ENCODE results near the gene HOOK1. TPM values are rescaled to one million over a fixed set of nuclear protein-coding genes. Genes with fewer than 3 reads are reported as not detected.

The HOOK1 gene
- total RNA-seq, 1 experiment from 2014 or later = 42.0 TPM

- no peak overlapping the region for H2BK15ac ChIP-seq (ENCODE audit: low read depth, low read length)
- Mint-ChIP-seq H3K9me3 (no peaks in the 10 kb centered on the region), H3K27ac (no peak overlapping the region), H3K4me3 (no peak overlapping the region; a peak in 1 of 5 replicates), H3K4me1 (no peaks in the 10 kb centered on the region), H3K36me3 (ENCODE audit: insufficient read depth in 1 of 3, low read depth in 3 of 3) (peaks cover 12 to 54% (median 38%) of the 10 kb centered on the region in 3 experiments; a peak in 6 of 7 replicates), H3K27me3 (ENCODE audit: low read depth) (no peaks in the 10 kb centered on the region)
- no peaks in the 10 kb centered on the region for H3K79me2 ChIP-seq (ENCODE audit: insufficient read depth, low read length)
- H3K4me1 ChIP-seq (ENCODE audit: insufficient read depth, low read length) = no peaks in the 10 kb centered on the region
- WGBS (ENCODE audit: extremely low coverage, insufficient read length, low lambda C conversion rate) = no CpG with 5 or more reads among the region's 2 CpGs
- DNase-seq = no peak
- no peak overlapping the region for H3K14ac ChIP-seq (ENCODE audit: insufficient read depth, low read length)
- no peaks in the 10 kb centered on the region for H4K20me1 ChIP-seq (ENCODE audit: control insufficient read depth, insufficient read depth, insufficient read length)
- no peaks in the 10 kb centered on the region for H3K9me3 ChIP-seq (ENCODE audit: control insufficient read depth, low read depth, low read length)
- no peak overlapping the region for H4K91ac ChIP-seq (ENCODE audit: insufficient read length, low read depth, low read length)
- TF ChIP-seq CTCF (conservative IDR thresholded peaks at IDR 0.05) = no peak
- no peak overlapping the region for H2BK20ac ChIP-seq (ENCODE audit: low read depth, low read length, poor library complexity, severe bottlenecking)
- H3K4ac ChIP-seq (ENCODE audit: low read depth, low read length) = no peak overlapping the region
- no peak overlapping the region for H3K23ac ChIP-seq (ENCODE audit: insufficient read length, low read depth, low read length)
- H4K5ac ChIP-seq (ENCODE audit: insufficient read length, low read depth, low read length) = no peak overlapping the region
- H3K9ac ChIP-seq (ENCODE audit: extremely low read depth, insufficient read length, low read length) = no peak overlapping the region
- no peak overlapping the region for H3T11ph ChIP-seq (ENCODE audit: low read length)
- no peak overlapping the region for H2AK5ac ChIP-seq (ENCODE audit: insufficient read length, low read length)
- H4K8ac ChIP-seq (replicated peaks; ENCODE audit: insufficient read length, low read depth, low read length) = no peak overlapping the region
- no peaks in the 10 kb centered on the region for H3K23me2 ChIP-seq (ENCODE audit: insufficient read length, low read depth, low read length, poor library complexity, severe bottlenecking)
- no peak overlapping the region for H2BK120ac ChIP-seq (ENCODE audit: low read depth, low read length, poor library complexity, severe bottlenecking)
- H3K27ac ChIP-seq (ENCODE audit: insufficient read length, low read depth, low read length) = no peak overlapping the region
- no peak overlapping the region for H2BK5ac ChIP-seq (ENCODE audit: insufficient read length, low read length)
- H3K56ac ChIP-seq (ENCODE audit: insufficient read length, low read depth, low read length) = no peak overlapping the region
- H2BK12ac ChIP-seq (ENCODE audit: insufficient read length, low read depth, low read length) = no peak overlapping the region
- no peak overlapping the region for H2AFZ ChIP-seq (ENCODE audit: low read length)
- no peaks in the 10 kb centered on the region for H3K79me1 ChIP-seq (ENCODE audit: insufficient read depth, low read depth, low read length, poor library complexity, severe bottlenecking)
- no peaks in the 10 kb centered on the region for H3K27me3 ChIP-seq (ENCODE audit: insufficient read depth, low read length)
- no peak overlapping the region for H3K4me2 ChIP-seq (ENCODE audit: insufficient read depth, insufficient read length, low read length)
- no peak overlapping the region for H3K18ac ChIP-seq (ENCODE audit: insufficient read length, low read depth, low read length)
Measured at GRCh38 chr1:59845091-59845490, 30.3 kb downstream of the HOOK1 start.

Measured in H9 (cell line).